ENCODE measurements around the gene IFT81.
"Not testable (repeated sequence)": the region's sequence is repeated elsewhere in the genome, so short reads cannot be mapped to it uniquely, and the experiment has no call there.

The IFT81 gene

DNA sequence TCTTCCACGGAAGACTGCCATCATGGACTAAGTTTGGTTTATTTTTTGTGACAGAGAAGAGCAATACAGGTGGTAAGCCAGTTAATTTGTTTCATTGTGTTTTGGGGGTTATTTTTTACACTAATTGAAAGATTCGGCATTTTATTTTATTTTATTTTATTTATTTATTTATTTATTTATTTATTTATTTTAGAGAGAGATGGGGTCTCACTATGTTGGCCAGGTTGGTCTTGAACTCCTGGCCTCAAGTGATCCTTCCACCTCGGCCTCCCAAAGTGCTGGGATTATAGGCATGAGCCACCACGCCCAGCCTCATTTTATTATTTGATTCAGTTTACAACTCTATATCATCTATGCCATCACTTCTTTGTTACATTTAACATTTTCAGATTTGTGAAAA lies 104.2 kb downstream of the IFT81 start:
- H3K4ac ChIP-seq (ENCODE audit: low read depth, low read length); H2BK120ac ChIP-seq (ENCODE audit: insufficient read depth, low read length, poor library complexity); H3K23ac ChIP-seq (ENCODE audit: low read length); H2AK5ac ChIP-seq (ENCODE audit: low read length); H2BK5ac ChIP-seq (ENCODE audit: low read depth, low read length, poor library complexity); H3K14ac ChIP-seq (ENCODE audit: low read length); H3K36me3 ChIP-seq (ENCODE audit: control insufficient read depth in 1 of 2, insufficient read depth in 2 of 2, low read length in 2 of 2); H3K18ac ChIP-seq (ENCODE audit: low read length); H2BK12ac ChIP-seq (ENCODE audit: low read length); H3K4me2 ChIP-seq (ENCODE audit: low read length); H3K4me1 ChIP-seq (ENCODE audit: control insufficient read depth in 1 of 2, insufficient read depth in 2 of 2, low read length in 2 of 2); H3K27ac ChIP-seq (ENCODE audit: low read depth, low read length); H3K79me1 ChIP-seq (ENCODE audit: low read length); H2AFZ ChIP-seq (ENCODE audit: insufficient read depth, low read length, poor library complexity); H3K79me2 ChIP-seq (ENCODE audit: control insufficient read depth, insufficient read depth, low read length, poor library complexity); H4K91ac ChIP-seq (ENCODE audit: low read depth, low read length); DNase-seq; H3K27me3 ChIP-seq (ENCODE audit: insufficient read depth, low read length); H3K9ac ChIP-seq (ENCODE audit: low read length); H3K4me3 ChIP-seq (ENCODE audit: low read depth, low read length); H3K9me3 ChIP-seq (ENCODE audit: insufficient read depth, low read depth, low read length); H4K8ac ChIP-seq (ENCODE audit: low read depth, low read length); H4K12ac ChIP-seq (ENCODE audit: low read depth, low read length): not testable (repeated sequence)
- no CpG with 5 or more reads among the region's 4 CpGs for WGBS (ENCODE audit: extremely low coverage, insufficient coverage, insufficient read length)

DNA sequence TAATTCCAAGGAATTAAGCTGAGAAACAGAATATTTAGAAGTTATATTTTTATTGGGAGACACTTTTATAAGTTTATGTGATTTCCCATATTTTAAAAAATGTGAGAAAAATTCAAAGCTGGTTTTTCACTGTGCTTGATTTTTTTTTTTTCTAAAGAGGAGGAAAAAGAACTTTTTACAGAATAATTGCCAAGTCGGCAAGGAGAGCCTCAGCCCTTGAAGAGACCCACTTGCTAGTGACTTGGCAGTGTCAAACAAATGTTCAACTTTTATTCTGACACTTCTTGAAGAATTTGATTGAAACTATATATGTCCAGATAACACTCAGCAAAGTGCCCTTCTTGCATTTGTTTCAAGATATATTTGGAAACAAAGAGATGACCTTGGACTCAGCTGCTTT lies 104.6 kb downstream of the IFT81 start:
- no peak overlapping the region for H3K9ac ChIP-seq (ENCODE audit: low read length)
- WGBS (ENCODE audit: extremely low coverage, insufficient coverage, insufficient read length) = no CpG with 5 or more reads among the region's 1 CpG
- no peak overlapping the region for H3K14ac ChIP-seq (ENCODE audit: low read length)
- H2AFZ ChIP-seq (ENCODE audit: insufficient read depth, low read length, poor library complexity) = no peak overlapping the region
- H3K79me1 ChIP-seq (ENCODE audit: low read length) = no peaks in the 10 kb centered on the region
- no peak overlapping the region for H2BK120ac ChIP-seq (ENCODE audit: insufficient read depth, low read length, poor library complexity)
- no peak overlapping the region for H2BK5ac ChIP-seq (ENCODE audit: low read depth, low read length, poor library complexity)
- no peaks in the 10 kb centered on the region for H3K27me3 ChIP-seq (ENCODE audit: insufficient read depth, low read length)
- no peak overlapping the region for H3K4me3 ChIP-seq (ENCODE audit: low read depth, low read length)
- H3K18ac ChIP-seq (ENCODE audit: low read length) = no peak overlapping the region
- no peak overlapping the region for H3K23ac ChIP-seq (ENCODE audit: low read length)
- no peak overlapping the region for H3K4me2 ChIP-seq (ENCODE audit: low read length)
- no peaks in the 10 kb centered on the region for H3K79me2 ChIP-seq (ENCODE audit: control insufficient read depth, insufficient read depth, low read length, poor library complexity)
- H3K4ac ChIP-seq (ENCODE audit: low read depth, low read length) = no peak overlapping the region
- H3K4me1 ChIP-seq (ENCODE audit: control insufficient read depth in 1 of 2, insufficient read depth in 2 of 2, low read length in 2 of 2) = no peaks in the 10 kb centered on the region
- H4K91ac ChIP-seq (ENCODE audit: low read depth, low read length) = no peak overlapping the region
- no peak overlapping the region for H4K8ac ChIP-seq (ENCODE audit: low read depth, low read length)
- H2AK5ac ChIP-seq (ENCODE audit: low read length) = no peak overlapping the region
- DNase-seq = no peak
- H3K9me3 ChIP-seq (ENCODE audit: insufficient read depth, low read depth, low read length) = no peaks in the 10 kb centered on the region
- no peak overlapping the region for H3K27ac ChIP-seq (ENCODE audit: low read depth, low read length)
- H3K36me3 ChIP-seq (ENCODE audit: control insufficient read depth in 1 of 2, insufficient read depth in 2 of 2, low read length in 2 of 2) = no peaks in the 10 kb centered on the region
- no peak overlapping the region for H2BK12ac ChIP-seq (ENCODE audit: low read length)
- H4K12ac ChIP-seq (ENCODE audit: low read depth, low read length) = no peak overlapping the region

DNA sequence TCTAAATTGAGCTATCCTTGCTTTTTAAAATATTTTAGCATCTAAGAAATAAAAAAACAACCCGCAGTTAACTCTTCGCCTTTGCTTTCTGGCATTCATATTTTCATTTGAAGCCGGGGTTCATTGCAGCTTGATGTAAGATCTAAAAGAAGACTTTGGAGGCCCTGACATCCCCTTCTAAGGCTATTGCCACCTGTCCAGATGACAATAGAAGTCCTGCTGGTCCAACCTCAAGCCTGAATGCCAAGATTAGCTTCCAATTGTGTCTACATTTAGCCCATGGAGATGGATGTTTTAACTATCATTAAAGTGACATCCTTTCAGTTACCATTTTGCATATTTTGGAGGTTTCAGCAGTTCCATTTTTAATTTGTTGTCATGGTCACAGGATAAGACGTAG lies 105.3 kb downstream of the IFT81 start:
- H2AFZ ChIP-seq (ENCODE audit: insufficient read depth, low read length, poor library complexity) = no peak overlapping the region
- no peak overlapping the region for H3K14ac ChIP-seq (ENCODE audit: low read length)
- H3K9ac ChIP-seq (ENCODE audit: low read length) = no peak overlapping the region
- no peak overlapping the region for H4K91ac ChIP-seq (ENCODE audit: low read depth, low read length)
- WGBS (ENCODE audit: extremely low coverage, insufficient coverage, insufficient read length) = no CpG with 5 or more reads among the region's 4 CpGs
- no peaks in the 10 kb centered on the region for H3K4me1 ChIP-seq (ENCODE audit: control insufficient read depth in 1 of 2, insufficient read depth in 2 of 2, low read length in 2 of 2)
- H3K79me1 ChIP-seq (ENCODE audit: low read length) = no peaks in the 10 kb centered on the region
- no peak overlapping the region for H4K8ac ChIP-seq (ENCODE audit: low read depth, low read length)
- H3K4ac ChIP-seq (ENCODE audit: low read depth, low read length) = no peak overlapping the region
- H2BK5ac ChIP-seq (ENCODE audit: low read depth, low read length, poor library complexity) = no peak overlapping the region
- no peak overlapping the region for H2BK12ac ChIP-seq (ENCODE audit: low read length)
- H3K23ac ChIP-seq (ENCODE audit: low read length) = no peak overlapping the region
- H4K12ac ChIP-seq (ENCODE audit: low read depth, low read length) = no peak overlapping the region
- no peaks in the 10 kb centered on the region for H3K27me3 ChIP-seq (ENCODE audit: insufficient read depth, low read length)
- no peaks in the 10 kb centered on the region for H3K79me2 ChIP-seq (ENCODE audit: control insufficient read depth, insufficient read depth, low read length, poor library complexity)
- H2BK120ac ChIP-seq (ENCODE audit: insufficient read depth, low read length, poor library complexity) = no peak overlapping the region
- H3K27ac ChIP-seq (ENCODE audit: low read depth, low read length) = no peak overlapping the region
- H3K36me3 ChIP-seq (ENCODE audit: control insufficient read depth in 1 of 2, insufficient read depth in 2 of 2, low read length in 2 of 2) = no peaks in the 10 kb centered on the region
- no peak overlapping the region for H3K4me3 ChIP-seq (ENCODE audit: low read depth, low read length)
- H3K9me3 ChIP-seq (ENCODE audit: insufficient read depth, low read depth, low read length) = no peaks in the 10 kb centered on the region
- no peak for DNase-seq
- H3K4me2 ChIP-seq (ENCODE audit: low read length) = no peak overlapping the region
- no peak overlapping the region for H3K18ac ChIP-seq (ENCODE audit: low read length)
- H2AK5ac ChIP-seq (ENCODE audit: low read length) = no peak overlapping the region

DNA sequence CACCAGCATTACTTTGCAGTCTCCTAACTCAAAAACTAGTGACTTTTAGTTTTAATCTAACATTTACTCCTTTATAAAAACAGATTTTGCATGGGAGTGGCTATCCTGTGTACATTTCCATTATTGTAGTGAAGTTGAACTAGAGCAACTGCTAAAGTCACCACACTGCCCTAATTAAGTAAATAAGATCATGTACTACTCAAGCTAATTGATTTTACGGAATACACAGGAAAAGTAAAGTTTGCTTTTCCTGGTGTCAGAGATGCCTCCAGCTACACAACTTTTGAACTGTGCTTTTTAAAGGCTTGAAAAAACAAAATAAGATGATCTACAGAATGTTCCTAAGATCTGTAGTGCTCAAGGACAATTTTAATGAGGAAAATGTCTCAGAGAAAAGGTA lies 106.5 kb downstream of the IFT81 start:
- Histone ChIP-seq H3K27me3 (ENCODE audit: insufficient read depth, low read length) (no peaks in the 10 kb centered on the region), H2BK12ac (ENCODE audit: low read length) (no peak overlapping the region), H3K9ac (ENCODE audit: low read length) (no peak overlapping the region), H2BK120ac (ENCODE audit: insufficient read depth, low read length, poor library complexity) (no peak overlapping the region), H3K23ac (ENCODE audit: low read length) (no peak overlapping the region), H2BK5ac (ENCODE audit: low read depth, low read length, poor library complexity) (no peak overlapping the region), H3K27ac (ENCODE audit: low read depth, low read length) (no peak overlapping the region), H2AK5ac (ENCODE audit: low read length) (no peak overlapping the region), H3K9me3 (ENCODE audit: insufficient read depth, low read depth, low read length) (no peaks in the 10 kb centered on the region), H3K4me3 (ENCODE audit: low read depth, low read length) (no peak overlapping the region), H3K4me2 (ENCODE audit: low read length) (no peak overlapping the region), H4K91ac (ENCODE audit: low read depth, low read length) (no peak overlapping the region), H4K8ac (ENCODE audit: low read depth, low read length) (no peak overlapping the region), H3K36me3 (ENCODE audit: control insufficient read depth in 1 of 2, insufficient read depth in 2 of 2, low read length in 2 of 2) (no peaks in the 10 kb centered on the region), H4K12ac (ENCODE audit: low read depth, low read length) (no peak overlapping the region), H3K14ac (ENCODE audit: low read length) (no peak overlapping the region), H3K4me1 (ENCODE audit: control insufficient read depth in 1 of 2, insufficient read depth in 2 of 2, low read length in 2 of 2) (no peaks in the 10 kb centered on the region), H3K4ac (ENCODE audit: low read depth, low read length) (no peak overlapping the region), H2AFZ (ENCODE audit: insufficient read depth, low read length, poor library complexity) (no peak overlapping the region), H3K79me2 (ENCODE audit: control insufficient read depth, insufficient read depth, low read length, poor library complexity) (no peaks in the 10 kb centered on the region), H3K18ac (ENCODE audit: low read length) (no peak overlapping the region), H3K79me1 (ENCODE audit: low read length) (no peaks in the 10 kb centered on the region)
- WGBS (ENCODE audit: extremely low coverage, insufficient coverage, insufficient read length) = no CpG with 5 or more reads among the region's 1 CpG
- DNase-seq = no peak

Measured in trophoblast cell (in vitro differentiated cells and primary cell).